AG08395 (cell line): ENCODE data around the gene MAMLD1.

ENCODE experiments used
- DNase-seq: peaks from one replicate; pipeline ENCODE4 v3.0.0; 2012; ENCODE audit warnings: mixed read lengths, low spot score

MAMLD1 gene

GRCh38 chrX:150357790-150358189 lies 5.3 kb upstream of the MAMLD1 start:
- DNase-seq = no peak

DNA sequence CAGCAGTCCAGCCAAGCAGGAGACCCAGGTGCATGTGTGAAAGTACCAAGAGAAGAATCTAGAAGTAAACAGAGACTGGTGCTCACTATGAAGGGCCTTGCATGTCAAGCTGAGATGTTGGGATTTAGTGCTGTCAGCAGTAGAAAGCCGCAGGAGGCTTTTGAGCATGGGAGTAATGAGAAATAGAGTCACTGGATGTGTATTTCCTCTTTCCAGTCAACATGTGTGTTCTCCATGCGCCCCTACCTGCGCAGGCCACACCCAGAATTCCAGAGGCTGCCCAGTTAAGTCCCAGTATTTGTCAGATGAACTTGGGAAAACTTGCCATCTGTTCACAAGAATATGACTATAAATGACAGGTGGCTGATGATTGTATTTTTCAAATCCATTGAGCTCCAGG lies 4.5 kb upstream of the MAMLD1 start:
- DNase-seq = no peak

- DNase-seq = no peak
Measured at GRCh38 chrX:150360331-150360730, 2.8 kb upstream of the MAMLD1 start.

GRCh38 chrX:150361070-150361776 lies 1.9 kb upstream of the MAMLD1 start:
- no peak for DNase-seq

DNA sequence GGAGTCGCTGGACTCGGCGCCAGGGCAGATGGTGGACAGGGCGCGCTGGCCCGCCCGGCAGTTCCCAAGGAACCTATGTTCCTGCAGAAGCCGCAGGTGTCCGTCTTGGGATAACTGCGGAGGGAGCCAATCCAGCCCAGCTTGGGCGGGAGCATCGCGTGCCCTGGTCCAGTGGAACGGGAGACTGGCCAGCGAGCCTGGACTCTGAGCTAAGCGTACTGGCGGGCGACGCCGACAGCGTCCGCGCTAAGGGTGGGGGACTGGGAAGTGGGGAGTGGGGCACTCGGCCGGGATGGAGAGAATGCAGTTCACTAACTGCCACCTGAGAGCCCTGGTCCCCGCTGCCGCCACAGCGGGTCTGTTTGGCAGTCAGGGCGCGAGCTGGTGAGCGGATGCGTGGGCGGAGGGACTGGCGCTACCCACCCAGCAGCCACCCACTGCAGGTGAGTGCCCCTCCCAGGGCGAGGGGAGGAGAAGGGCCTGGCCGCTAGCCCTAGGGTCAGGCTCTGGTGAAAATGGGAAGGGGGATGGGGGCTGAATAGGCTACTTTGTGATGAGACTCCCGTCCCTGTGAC lies 1.3 kb upstream of the MAMLD1 start:
- DNase-seq = no peak

DNA sequence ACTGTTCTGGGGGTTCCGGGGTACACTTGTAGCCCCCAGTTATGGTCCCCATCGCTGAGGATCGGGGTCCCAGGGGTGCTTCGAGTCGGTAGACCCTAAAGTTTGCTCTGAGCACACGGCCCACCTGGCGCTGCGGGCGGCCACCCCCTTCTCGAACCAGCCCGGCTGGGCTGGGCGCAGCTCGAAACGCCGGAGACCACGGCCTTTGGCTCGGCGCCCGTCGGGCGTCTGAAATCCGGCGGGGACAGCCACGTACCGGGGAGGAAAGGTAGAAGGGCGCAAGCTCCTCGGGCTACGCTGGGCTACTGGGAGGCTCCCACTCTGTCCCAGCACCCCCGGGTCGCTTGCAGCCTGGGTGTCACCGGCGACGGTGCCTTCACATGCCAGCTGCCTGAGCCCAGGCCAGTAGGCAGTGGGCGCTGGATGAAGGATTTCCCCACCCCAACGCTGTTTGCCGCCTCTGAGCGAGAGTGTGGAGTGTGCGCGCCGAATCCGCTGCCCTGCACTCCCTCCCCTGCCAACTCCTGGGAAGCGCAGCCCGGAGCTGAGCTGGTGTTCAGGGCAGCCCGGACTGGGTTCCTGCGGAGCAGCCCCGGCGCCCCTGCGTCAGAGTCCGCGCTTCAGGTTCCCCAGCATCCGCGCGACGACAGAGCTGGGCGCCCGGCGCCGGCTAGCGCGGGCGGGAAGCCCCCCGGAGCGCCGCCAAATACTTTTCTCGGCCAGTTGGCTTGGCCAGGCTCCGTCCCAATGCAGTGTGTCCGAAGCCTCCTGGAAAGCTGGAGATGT lies 637 bp downstream of the MAMLD1 start:
- DNase-seq = no peak

- DNase-seq = no peak
Measured at GRCh38 chrX:150364347-150365050, 1.4 kb downstream of the MAMLD1 start.

DNA sequence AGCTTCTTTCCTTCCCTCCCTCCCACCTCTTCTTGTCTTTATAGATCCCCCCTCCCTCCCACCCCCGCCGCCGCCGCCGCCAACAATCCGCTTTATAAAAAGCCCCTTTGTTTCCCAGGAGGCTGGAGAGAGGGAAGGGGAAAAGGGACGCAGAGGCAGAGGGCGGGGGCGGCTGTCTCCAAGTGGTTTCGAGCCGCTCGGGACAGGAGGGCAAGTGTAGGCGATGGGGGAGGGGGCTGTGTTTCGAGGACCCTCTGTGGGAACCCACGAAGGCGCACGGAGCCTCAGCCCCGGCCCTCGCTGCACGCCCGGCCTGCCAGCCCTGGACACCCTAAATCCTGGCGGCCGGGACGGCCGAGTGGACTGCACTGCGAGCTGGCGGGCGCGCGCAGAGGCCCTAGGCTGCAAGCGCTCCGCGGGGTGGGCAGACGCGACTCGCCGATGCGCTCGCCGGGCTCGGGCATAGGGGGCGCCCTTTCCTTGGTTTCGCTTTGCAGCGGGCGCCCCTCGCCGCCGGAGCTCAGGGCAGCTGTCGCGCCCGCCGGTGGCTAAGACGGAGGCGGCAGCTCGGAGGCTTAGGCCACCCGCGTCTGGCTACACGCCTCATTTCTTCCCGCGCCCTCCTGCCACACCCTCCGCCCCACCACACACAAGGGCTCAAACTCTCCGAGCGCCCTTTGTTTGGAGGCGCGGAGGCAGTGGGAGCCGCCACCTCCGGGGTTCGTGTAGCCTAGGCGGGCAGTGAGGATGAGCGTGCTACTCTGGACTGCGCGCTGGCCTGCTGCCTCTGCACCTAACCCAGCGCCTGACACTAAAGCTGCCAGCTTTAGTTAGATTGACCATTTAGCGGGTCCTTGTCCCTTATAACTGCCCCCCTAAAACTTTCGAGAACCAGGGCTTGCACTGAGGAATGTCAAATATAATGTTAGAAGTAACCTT lies 2.2 kb downstream of the MAMLD1 start:
- no peak for DNase-seq

- DNase-seq = no peak
Measured at GRCh38 chrX:150365990-150366911, 3.1 kb downstream of the MAMLD1 start.

DNA sequence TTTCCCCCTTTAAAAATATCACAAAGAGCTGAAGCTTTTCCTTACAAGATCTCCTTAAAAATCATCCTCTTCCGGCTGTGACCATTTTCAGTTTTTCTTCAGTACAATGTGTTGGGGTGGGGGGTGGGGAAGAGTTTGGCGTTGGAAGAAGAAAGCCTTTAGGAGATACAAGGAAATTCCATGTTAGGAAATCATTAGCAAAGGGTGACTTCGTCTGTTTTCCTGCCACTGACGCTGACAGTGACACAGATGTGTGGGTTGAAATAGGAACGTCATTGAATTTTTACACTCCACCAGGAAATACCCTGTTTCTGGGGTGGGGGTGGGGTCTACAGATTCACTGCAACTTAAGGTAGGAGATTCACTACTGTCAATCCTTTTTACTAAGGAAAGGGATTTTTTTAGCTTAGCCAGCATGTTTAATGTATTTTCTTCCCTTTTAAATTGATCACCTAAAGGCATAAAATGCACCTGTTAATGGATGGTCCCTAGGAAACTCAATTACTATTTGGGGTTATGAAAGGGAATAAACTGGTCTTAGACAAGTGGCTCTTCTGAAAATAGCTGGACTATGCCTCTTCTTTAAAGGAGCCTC lies 3.9 kb downstream of the MAMLD1 start:
- no peak for DNase-seq

DNA sequence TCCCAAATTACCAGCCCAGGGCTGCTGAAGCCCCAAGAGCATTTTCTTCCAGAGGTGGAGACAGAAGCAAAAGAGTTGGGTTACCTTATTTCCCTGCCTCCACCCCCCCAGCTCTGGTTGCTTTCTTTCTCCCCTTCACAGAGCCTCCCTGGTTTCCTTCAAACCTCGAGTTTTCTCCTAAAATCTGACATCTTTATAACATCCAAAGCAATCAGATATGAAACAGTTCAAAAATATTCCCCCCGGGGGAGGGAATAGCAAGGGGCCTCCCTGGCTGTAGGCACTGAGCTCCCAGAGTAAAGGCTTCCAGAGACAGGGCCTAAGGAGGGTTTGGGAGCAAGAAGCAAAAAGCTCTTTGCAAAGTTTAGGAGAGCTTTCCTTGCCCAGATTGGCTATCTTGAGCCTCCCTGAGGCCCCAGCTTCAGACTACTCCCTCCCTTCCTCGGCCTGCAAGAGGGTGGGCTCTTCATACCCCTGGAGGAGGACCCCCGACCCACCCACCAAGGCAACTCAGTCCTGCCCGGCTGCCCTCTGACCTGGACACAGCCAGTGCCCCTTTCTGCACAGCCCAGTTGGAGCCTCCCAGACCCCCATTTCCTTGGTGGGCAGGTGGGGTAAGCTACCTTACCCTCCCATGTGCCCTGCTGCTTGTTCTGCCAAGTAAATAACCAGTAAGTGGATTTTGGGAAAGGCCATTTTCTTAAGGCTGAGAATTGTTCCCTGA lies 7.6 kb downstream of the MAMLD1 start:
- DNase-seq = no peak

- no peak for DNase-seq
Measured at GRCh38 chrX:150371877-150372276, 8.8 kb downstream of the MAMLD1 start.

- no peak for DNase-seq
Measured at GRCh38 chrX:150372280-150372679, 9.2 kb downstream of the MAMLD1 start.

GRCh38 chrX:150372756-150373155 lies 9.6 kb downstream of the MAMLD1 start:
- no peak for DNase-seq

DNA sequence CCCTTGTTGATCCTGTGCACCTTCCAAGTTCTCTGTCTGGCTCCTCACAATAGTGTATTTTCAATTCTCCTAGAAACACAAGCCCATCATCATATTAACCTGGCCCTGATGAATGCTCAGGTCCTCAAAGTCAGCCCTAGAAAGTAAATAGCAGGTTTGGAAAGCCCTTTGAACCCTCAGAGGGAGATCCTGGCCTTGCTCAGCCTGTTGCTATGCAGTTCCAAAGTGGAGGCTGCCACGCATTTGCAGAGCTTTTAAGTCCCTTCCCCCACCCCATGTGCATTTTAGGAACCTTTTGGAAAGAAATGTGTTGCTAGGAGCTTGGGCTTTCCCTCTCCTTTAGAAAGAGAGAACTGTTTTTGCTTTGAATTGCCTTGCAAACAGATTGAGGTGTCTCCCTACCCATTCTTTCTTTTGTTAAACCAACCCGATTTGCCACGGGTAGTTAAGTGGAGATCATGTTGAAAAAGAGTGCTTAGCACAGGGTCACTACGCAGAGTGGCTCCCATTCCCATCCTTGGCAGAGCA lies 12.2 kb downstream of the MAMLD1 start:
- DNase-seq = no peak

DNA sequence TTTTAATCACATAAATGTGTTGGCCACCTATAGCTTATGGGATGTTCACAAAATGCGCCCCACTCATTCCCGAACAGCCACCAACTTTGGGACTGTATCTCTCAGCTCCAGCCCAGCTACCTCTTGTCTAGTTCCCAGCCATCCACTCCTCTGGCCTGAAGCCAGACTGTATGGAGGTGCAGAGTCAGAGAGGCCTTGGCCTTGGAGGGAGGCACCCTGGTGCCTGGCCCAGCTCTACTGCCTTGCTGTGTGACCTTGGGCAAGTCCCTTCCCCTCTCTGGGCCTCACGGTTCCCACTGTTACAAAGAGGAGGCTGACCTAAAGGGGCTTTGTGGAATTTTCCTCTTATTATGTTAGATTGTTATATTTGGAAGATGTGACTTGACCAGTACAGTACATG lies 13.9 kb downstream of the MAMLD1 start:
- DNase-seq = no peak

DNA sequence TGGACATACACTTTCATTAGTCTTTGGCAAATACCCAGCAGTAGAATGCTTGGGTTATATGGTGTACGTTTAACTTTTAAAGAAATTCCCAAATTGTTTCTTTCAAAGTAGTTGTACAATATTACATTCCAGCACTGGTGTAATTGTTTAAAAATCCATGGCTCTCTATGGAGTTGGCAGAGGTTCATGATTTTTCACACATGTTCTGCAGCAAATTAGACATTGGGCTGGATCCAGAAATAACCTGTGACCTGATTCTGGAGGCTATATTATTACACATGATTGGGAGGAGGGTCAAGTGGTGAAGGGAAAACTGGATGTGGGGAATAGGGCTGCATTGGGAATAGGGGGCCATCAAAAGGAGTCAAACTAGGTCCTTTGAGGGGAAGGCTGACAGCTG lies 41.9 kb downstream of the MAMLD1 start:
- no peak for DNase-seq

GRCh38 chrX:150405576-150405975 lies 42.5 kb downstream of the MAMLD1 start:
- no peak for DNase-seq

DNA sequence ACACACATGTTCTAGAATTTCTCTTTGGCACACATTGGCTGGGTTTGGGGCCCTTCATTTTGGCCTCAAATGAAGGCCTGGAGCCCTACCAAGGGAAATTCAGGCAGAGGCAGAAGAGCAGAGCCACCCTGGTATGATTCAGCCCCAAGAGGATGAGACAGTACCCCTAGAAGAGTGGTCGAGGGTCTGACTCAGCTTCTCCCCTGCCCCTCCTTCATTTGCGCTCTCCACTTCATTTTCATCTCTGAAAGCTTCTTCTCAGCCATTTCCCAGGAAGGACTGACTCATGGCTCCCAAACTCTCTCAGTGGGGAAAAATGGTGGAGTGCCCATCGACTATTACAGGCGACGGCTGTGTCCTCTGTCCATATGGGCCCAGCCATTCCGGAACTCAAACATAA lies 43.5 kb downstream of the MAMLD1 start:
- DNase-seq = no peak
